Spleen (tissue), 11 donors: ENCODE data around the gene DLG2. TPM values are rescaled to one million over a fixed set of nuclear protein-coding genes. Genes with fewer than 3 reads are reported as not detected.

Source experiments
- DNase-seq: peaks from one replicate; pipeline ENCODE4 v3.0.0-alpha.2; 2020
- H3K27ac ChIP-seq, 8 donors: fragments of 200-600 bp; sonication (generic) in 7 of 8; 1 replicate in 4 of 8; 2 replicates in 4 of 8; pipeline versions ENCODE4 v1.5.0 to v1.8.0; 2016 to 2021; ENCODE audit warnings: inconsistent platforms in 4 of 8, mild to moderate bottlenecking in 4 of 8, moderate library complexity in 1 of 8
- H3K27me3 ChIP-seq, 7 donors: fragments of 200-600 bp; sonication (generic) in 6 of 7; replicated peaks in 1 of 7; 1 replicate in 4 of 7; 2 replicates in 3 of 7; pipeline versions ENCODE4 v1.5.0 to v1.8.0; 2016 to 2021; ENCODE audit warnings: inconsistent platforms in 3 of 7, mild to moderate bottlenecking in 1 of 7
- H3K36me3 ChIP-seq, 6 donors: fragments of 200-600 bp; sonication (generic) in 5 of 6; 1 replicate in 4 of 6; 2 replicates in 2 of 6; pipeline versions ENCODE4 v1.5.0 to v1.8.0; 2016 to 2021; ENCODE audit warnings: inconsistent platforms in 2 of 6
- H3K4me1 ChIP-seq, 6 donors: fragments of 200-600 bp; sonication (generic) in 5 of 6; 1 replicate in 3 of 6; 2 replicates in 3 of 6; pipeline versions ENCODE4 v1.5.0 to v1.8.0; 2016 to 2021; ENCODE audit warnings: inconsistent platforms in 3 of 6
- H3K4me3 ChIP-seq, 8 donors: fragments of 200-600 bp; sonication (generic) in 7 of 8; 1 replicate in 4 of 8; 2 replicates in 4 of 8; pipeline versions ENCODE4 v1.5.0 to v1.8.0; 2016 to 2021; ENCODE audit warnings: inconsistent platforms in 4 of 8, mild to moderate bottlenecking in 4 of 8, moderate library complexity in 2 of 8
- H3K9me3 ChIP-seq, 8 donors: fragments of 200-600 bp; sonication (generic) in 7 of 8; 1 replicate in 4 of 8; 2 replicates in 4 of 8; pipeline versions ENCODE4 v1.5.0 to v1.8.0; 2016 to 2021; ENCODE audit warnings: inconsistent platforms in 4 of 8
- CTCF ChIP-seq, 11 experiments: fragments of 200-600 bp in 7 of 11; fragments of 450-650 bp in 4 of 11; sonication (generic) in 4 of 11; IDR thresholded peaks in 8 of 11; conservative IDR thresholded peaks in 3 of 11; 1 replicate in 7 of 11; 2 replicates in 4 of 11; pipeline versions ENCODE4 v1.4.0 to v1.8.0; 2016 to 2021; ENCODE audit warnings: antibody characterized with exemption in 11 of 11, inconsistent platforms in 4 of 11, mild to moderate bottlenecking in 1 of 11
- POLR2A ChIP-seq, 3 donors: fragments of 450-650 bp; IDR thresholded peaks; one replicate each; pipeline ENCODE4 v1.5.1; 2017; ENCODE audit warnings: antibody characterized with exemption in 3 of 3, mild to moderate bottlenecking in 1 of 3
- POLR2AphosphoS5 ChIP-seq, 3 donors: sonication (generic); formaldehyde crosslinking; IDR thresholded peaks; one replicate each; pipeline ENCODE4 v1.5.1; 2017; ENCODE audit warnings: antibody characterized with exemption in 3 of 3
- WGBS, 5 donors: extraction: QIAGEN DNeasy Blood & Tissue Kit in 3 of 5; methylation state at CpG; one replicate each; pipeline versions ENCODE4 v1.1.5 to v1.1.7; 2013 to 2018; 5-methylcytosine and 5-hydroxymethylcytosine counted together
- intact Hi-C: fragments of 100-400 bp; cut with DNase I; formaldehyde crosslinking; loops from one replicate; pipeline ENCODE4 v1.15.0; 2023; ENCODE audit warnings: low total_unique reads
- polyA plus RNA-seq, 3 donors: library from polyadenylated mRNA; stranded (reverse); fragments of 200-250 nt; gene quantifications; one replicate each; pipeline ENCODE4 v1.2.1, GENCODE V29; 2013
- total RNA-seq, 7 donors: library from RNA; depleted of rRNA in 3 of 7; stranded (reverse); fragments of >200 nt in 3 of 7; fragmentation: NEBNext Ultra II Directional in 4 of 7; extraction: Animal tissue kit (Norgen Biotek cat#: 25700) in 4 of 7; gene quantifications; one replicate each; pipeline versions ENCODE4 v1.1.0 to v1.2.1, GENCODE V29; 2016 to 2021
- donor health status: healthy with polysubstance abuse.
- donor health status: DM: no; HTN: no; CAD: no; lungs with moderate emphysema.
- donor health status: DM: no; HTN: no; CAD: no.
- donor health status: Bipolar disorder and iron deficiency.
- donor health status: healthy.
- donor health status: DM: no; HTN: no; CAD: no.
- donor health status: DM: yes; HTN: yes; CAD: no.

Gene DLG2
- total and polyA plus RNA-seq, 10 donors = 0.43 to 12.7 (median 7.9) TPM

DNA sequence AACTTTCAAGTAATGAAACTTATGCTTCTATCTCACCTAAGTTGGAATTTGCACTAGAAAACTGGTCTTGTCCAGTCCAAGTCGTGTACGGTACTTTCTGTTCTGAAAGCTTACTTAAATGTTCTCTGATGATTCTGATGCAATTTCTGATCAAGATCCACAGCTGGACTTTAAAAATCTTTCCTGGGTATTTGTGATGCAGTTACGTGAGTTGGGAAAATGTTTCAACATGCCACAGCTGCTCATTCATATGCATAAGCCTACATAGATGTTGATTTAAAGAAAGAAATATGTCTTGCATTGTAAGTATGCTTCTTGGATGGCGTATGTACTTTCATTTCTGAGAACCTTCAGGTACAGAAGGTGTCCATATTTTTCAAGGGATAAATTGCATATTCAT, 1847.3 kb downstream of the DLG2 start:
- Histone ChIP-seq H3K4me3 (no peak overlapping the region), H3K36me3 (no peaks in the 10 kb centered on the region), H3K27ac (no peak overlapping the region), H3K27me3 (no peaks in the 10 kb centered on the region), H3K4me1 (no peaks in the 10 kb centered on the region), H3K9me3 (no peaks in the 10 kb centered on the region)
- no peak for DNase-seq
- no peak for TF ChIP-seq POLR2AphosphoS5 (IDR thresholded peaks at IDR 0.05)
- TF ChIP-seq POLR2A (IDR thresholded peaks at IDR 0.05) = no peak
- TF ChIP-seq CTCF (IDR thresholded peaks at IDR 0.05 in 8 of 11, conservative IDR thresholded peaks at IDR 0.05 in 3 of 11) = no peak
- intact Hi-C loops = no loop called here
- 87 to 93% (median 92%) methylated on average over 4 of the region's 4 CpGs for WGBS, 5 donors

DNA sequence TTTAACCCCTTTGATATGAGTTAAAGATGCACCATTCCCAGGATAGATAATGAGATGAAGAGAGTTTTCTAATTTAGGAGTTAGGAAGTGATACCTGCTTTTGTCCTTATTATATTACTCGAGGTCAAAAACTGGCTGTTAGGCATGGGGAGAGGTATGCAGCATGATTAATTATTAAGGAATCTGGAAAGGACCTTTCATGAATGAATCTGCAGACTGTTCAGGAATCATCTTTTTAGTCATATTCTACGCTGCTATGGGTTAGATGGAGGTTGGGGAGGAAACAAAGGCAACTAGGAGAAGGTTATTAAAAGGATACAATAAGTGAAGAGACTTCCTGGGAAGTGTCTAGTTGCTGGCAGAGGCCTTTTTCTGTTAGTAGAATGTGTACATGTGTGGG, 1848.5 kb downstream of the DLG2 start:
- intact Hi-C loops = no loop called here

DNA sequence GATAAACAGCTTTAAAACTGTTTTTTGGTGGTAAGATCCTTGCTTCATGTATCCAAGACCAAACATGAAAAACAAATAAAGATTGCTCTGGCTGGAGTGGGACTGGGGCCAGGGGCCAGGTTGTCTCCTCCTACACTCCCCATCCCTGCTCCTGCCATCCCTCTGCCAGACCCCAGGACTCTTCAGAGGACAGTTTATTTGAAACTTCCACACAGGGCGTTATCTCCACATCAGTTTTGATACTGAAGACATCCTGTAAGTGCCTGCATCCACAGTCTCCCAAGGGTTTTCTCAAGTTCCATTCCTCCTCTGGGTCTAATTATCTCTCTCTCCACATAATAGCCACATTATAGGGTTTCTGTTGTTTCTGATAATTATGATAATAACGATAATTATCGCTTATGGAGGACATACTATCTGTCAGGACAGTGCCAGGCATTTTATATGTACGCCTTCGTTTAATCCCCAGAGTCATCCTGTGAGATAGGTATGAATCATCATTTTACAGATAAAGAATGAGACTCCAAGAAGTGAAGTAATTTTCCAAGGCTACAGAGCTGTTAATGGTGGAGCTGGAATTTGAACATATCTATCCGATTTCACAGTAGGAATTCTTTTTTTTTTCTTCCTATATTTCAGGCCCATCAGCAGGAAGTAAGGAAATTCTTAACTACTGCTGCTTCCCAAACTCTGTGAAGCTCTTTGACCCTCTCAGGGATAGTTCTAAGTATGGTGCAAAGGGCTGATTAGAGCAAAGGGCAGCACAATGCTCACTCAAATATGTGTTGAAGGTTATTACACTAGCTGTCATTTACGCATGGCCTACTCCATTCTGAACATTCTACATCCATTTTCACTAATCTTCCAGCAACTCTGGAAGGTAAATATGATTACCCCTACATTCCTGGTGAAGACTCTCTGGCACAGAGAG, 1852.9 kb downstream of the DLG2 start:
- intact Hi-C loops = no loop called here
- Histone ChIP-seq H3K9me3 (no peaks in the 10 kb centered on the region), H3K4me3 (no peak overlapping the region), H3K36me3 (no peaks in the 10 kb centered on the region), H3K27ac (no peak overlapping the region), H3K27me3 (no peaks in the 10 kb centered on the region), H3K4me1 (no peaks in the 10 kb centered on the region)
- TF ChIP-seq POLR2A (IDR thresholded peaks at IDR 0.05) (no peak), CTCF (IDR thresholded peaks at IDR 0.05 in 8 of 11, conservative IDR thresholded peaks at IDR 0.05 in 3 of 11) (no peak), POLR2AphosphoS5 (IDR thresholded peaks at IDR 0.05) (no peak)
- no peak for DNase-seq
- 75 to 88% (median 82%) methylated on average over 7 of the region's 7 CpGs for WGBS, 5 donors

More for the DNA sequence above, 1848.5 kb downstream of the DLG2 start:
- Histone ChIP-seq H3K36me3 (no peaks in the 10 kb centered on the region), H3K27ac (no peak overlapping the region), H3K4me1 (no peaks in the 10 kb centered on the region), H3K9me3 (no peaks in the 10 kb centered on the region), H3K27me3 (no peaks in the 10 kb centered on the region), H3K4me3 (no peak overlapping the region)
- DNase-seq = no peak
- 52 to 74% (median 60%) methylated on average over 2 of the region's 2 CpGs for whole genome bisulfite sequencing, 5 donors
- TF ChIP-seq POLR2A (IDR thresholded peaks at IDR 0.05) = no peak
- TF ChIP-seq CTCF (IDR thresholded peaks at IDR 0.05 in 8 of 11, conservative IDR thresholded peaks at IDR 0.05 in 3 of 11) = no peak
- TF ChIP-seq POLR2AphosphoS5 (IDR thresholded peaks at IDR 0.05) = no peak

DNA sequence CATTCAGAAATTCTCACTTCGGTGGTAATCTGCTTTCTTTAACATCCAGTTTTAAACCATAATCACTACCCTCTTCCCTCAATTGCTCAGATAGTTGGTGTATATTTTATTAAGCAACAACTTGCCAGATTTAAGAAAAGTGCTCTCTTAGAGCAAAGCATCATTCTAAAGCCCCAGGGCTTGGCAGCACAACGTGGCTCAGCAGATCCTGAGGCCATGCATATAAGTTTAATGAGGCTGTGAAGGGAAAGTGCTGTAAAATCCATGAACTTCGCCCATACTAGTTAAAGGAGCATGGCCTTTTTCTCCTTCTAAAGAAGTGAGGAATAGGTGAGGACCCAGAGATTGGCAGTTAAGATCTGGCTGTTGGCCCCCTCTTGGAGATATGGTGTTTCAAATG, 1858.7 kb downstream of the DLG2 start:
- H3K27me3 ChIP-seq = no peaks in the 10 kb centered on the region
- TF ChIP-seq POLR2AphosphoS5 (IDR thresholded peaks at IDR 0.05) (no peak), CTCF (IDR thresholded peaks at IDR 0.05 in 8 of 11, conservative IDR thresholded peaks at IDR 0.05 in 3 of 11) (no peak), POLR2A (IDR thresholded peaks at IDR 0.05) (no peak)
- H3K4me1 ChIP-seq = no peaks in the 10 kb centered on the region
- H3K27ac ChIP-seq = no peak overlapping the region
- no peaks in the 10 kb centered on the region for H3K36me3 ChIP-seq
- H3K9me3 ChIP-seq = no peaks in the 10 kb centered on the region
- intact Hi-C loops = no loop called here
- 61 to 72% (median 64%) methylated on average over 3 of the region's 3 CpGs for WGBS, 5 donors
- DNase-seq = no peak
- H3K4me3 ChIP-seq = no peak overlapping the region
